Ishikawa (cell line): Measurements from ENCODE around the gene DDX54.

ENCODE experiments used
- EP300 ChIP-seq: IDR thresholded peaks from 2 replicates; pipeline ENCODE4 v1.6.1; 2012; ENCODE audit warnings: borderline replicate concordance
- TAF1 ChIP-seq: IDR thresholded peaks from 2 replicates; pipeline ENCODE4 v1.6.1; 2012; ENCODE audit warnings: low read depth, mild to moderate bottlenecking

DNA sequence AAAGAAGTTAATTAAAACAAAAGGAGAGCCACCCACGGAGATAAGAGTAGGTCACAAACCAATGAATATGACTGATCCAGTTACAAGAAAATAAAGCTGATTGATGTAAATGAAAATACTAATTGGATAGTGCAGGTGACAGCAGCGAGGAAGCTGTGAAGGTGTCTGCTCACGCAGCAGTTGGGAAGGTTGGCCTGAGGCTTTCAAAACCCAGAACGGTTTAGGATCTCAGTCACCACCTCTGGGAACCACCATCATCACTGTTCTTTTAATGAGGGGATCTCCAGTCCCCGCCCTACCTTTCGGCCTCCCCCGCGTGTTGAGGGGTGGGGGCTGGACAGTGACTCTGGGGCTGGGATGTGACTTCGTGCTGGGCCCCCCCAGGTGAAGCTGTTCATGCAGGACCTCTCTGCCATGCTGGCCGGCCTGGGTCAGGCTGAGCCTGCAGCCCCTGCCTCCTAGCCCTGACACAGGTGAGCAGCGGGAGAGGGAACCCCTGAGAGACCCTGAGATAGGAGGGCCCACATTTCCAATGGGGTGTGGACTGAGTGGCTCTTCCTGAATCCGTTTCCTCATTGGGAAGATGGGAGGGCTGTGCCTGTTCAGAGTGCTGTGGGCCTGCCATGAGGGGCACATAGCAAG, 27.9 kb downstream of the DDX54 start:
- no peak for TF ChIP-seq TAF1
- no peak for TF ChIP-seq EP300
